HG02623 (cell line): Measurements from ENCODE around the gene SIN3B.

Experiments
- ATAC-seq: cut with Tn5 transposase; IDR thresholded peaks from one replicate; pipeline ENCODE4 v1.9.1; 2021; ENCODE audit warnings: moderate library complexity; ENCODE audit not compliant: unreplicated experiment

Gene SIN3B

GRCh38 chr19:16825312-16826052 is 3.7 kb upstream of the SIN3B start:
- ATAC-seq, result no peak

- ATAC-seq, result no peak
These were observed 658 bp downstream of the SIN3B start for GRCh38 chr19:16829822-16830289.

GRCh38 chr19:16830679-16831078 is 1.5 kb downstream of the SIN3B start:
- no peak for ATAC-seq

GRCh38 chr19:16831531-16831930 is 2.3 kb downstream of the SIN3B start:
- no peak for ATAC-seq

GRCh38 chr19:16834747-16835146 is 5.5 kb downstream of the SIN3B start:
- ATAC-seq, result no peak

- ATAC-seq, result no peak
These were observed 7.2 kb downstream of the SIN3B start for GRCh38 chr19:16836115-16837034.

- ATAC-seq, result no peak
These were observed 7.8 kb downstream of the SIN3B start for GRCh38 chr19:16837035-16837362.

- ATAC-seq, result no peak
These were observed 12.3 kb downstream of the SIN3B start for GRCh38 chr19:16841391-16841926.

- no peak for ATAC-seq
These were observed 17.7 kb downstream of the SIN3B start for GRCh38 chr19:16846901-16847300.

GRCh38 chr19:16847430-16847829 is 18.2 kb downstream of the SIN3B start:
- ATAC-seq, result no peak

GRCh38 chr19:16849168-16849567 is 20.0 kb downstream of the SIN3B start:
- ATAC-seq, result no peak

GRCh38 chr19:16850133-16850532 is 20.9 kb downstream of the SIN3B start:
- ATAC-seq, result no peak

GRCh38 chr19:16851031-16851712 is 22.0 kb downstream of the SIN3B start:
- no peak for ATAC-seq

GRCh38 chr19:16853066-16853465 is 23.9 kb downstream of the SIN3B start:
- ATAC-seq, result no peak

GRCh38 chr19:16856091-16856490 is 26.9 kb downstream of the SIN3B start:
- ATAC-seq, result no peak

GRCh38 chr19:16859626-16860025 is 30.4 kb downstream of the SIN3B start:
- no peak for ATAC-seq

GRCh38 chr19:16860118-16860517 is 30.9 kb downstream of the SIN3B start:
- no peak for ATAC-seq

- ATAC-seq, result no peak
These were observed 31.8 kb downstream of the SIN3B start for GRCh38 chr19:16861011-16861410.

GRCh38 chr19:16861834-16862233 is 32.6 kb downstream of the SIN3B start:
- ATAC-seq, result no peak

GRCh38 chr19:16862826-16863415 is 33.7 kb downstream of the SIN3B start:
- no peak for ATAC-seq

GRCh38 chr19:16867211-16867610 is 38.0 kb downstream of the SIN3B start:
- no peak for ATAC-seq
